ENCODE data around the gene RAPGEF4. TPM values are rescaled to one million over a fixed set of nuclear protein-coding genes. Genes with fewer than 3 reads are reported as not detected.

The RAPGEF4 gene
- total RNA-seq, 1 experiment from 2014 or later = not detected

- Mint-ChIP-seq H3K9me3 (ENCODE audit: unreplicated experiment) (no peaks in the 10 kb centered on the region), H3K4me1 (ENCODE audit: insufficient read depth, unreplicated experiment) (peaks cover 17% of the 10 kb centered on the region), H3K4me3 (ENCODE audit: unreplicated experiment) (no peak overlapping the region), H3K27ac (ENCODE audit: low read depth, unreplicated experiment) (no peak overlapping the region), H3K36me3 (ENCODE audit: insufficient read depth, unreplicated experiment) (no peaks in the 10 kb centered on the region), H3K27me3 (ENCODE audit: insufficient read depth, unreplicated experiment) (no peaks in the 10 kb centered on the region)
- POLR2A ChIA-PET = interaction anchor here (0.9 to 4.3 kb wide), 5 partner anchors 42 to 180 kb away, joined by 3 to 56 read pairs (median 5); no protein-coding TSS in a partner anchor
- no TSS peak for BruUV-seq (replicated peaks)
- no peak for TF ChIP-seq CTCF (IDR thresholded peaks at IDR 0.05; ENCODE audit: unreplicated experiment)
- intact Hi-C loops (cut with micrococcal nuclease) = no loop called here
- CTCF ChIA-PET = interaction anchor here (0.5 to 2.3 kb wide), 13 partner anchors 9 to 419 kb away, joined by 3 to 10 read pairs (median 3); no protein-coding TSS in a partner anchor
- no peak for DNase-seq (ENCODE audit: unreplicated experiment)
Observed at GRCh38 chr2:173030561-173031490, 295.2 kb downstream of the RAPGEF4 start.

GRCh38 chr2:173032032-173032431 lies 296.4 kb downstream of the RAPGEF4 start:
- no TSS peak for BruUV-seq (replicated peaks)
- no peak for DNase-seq (ENCODE audit: unreplicated experiment)
- ChIA-PET CTCF (interaction anchor here (0.6 to 2.3 kb wide), 8 partner anchors 8 to 324 kb away, joined by 3 to 10 read pairs (median 4); no protein-coding TSS in a partner anchor), POLR2A (interaction anchor here (0.7 to 1.5 kb wide), 3 partner anchors 41 to 182 kb away, joined by 3 to 5 read pairs (median 4); no protein-coding TSS in a partner anchor)
- no peaks in the 10 kb centered on the region for H3K27me3 Mint-ChIP-seq (ENCODE audit: insufficient read depth, unreplicated experiment)
- intact Hi-C loops (cut with micrococcal nuclease) = no loop called here
- no peaks in the 10 kb centered on the region for H3K36me3 Mint-ChIP-seq (ENCODE audit: insufficient read depth, unreplicated experiment)
- H3K27ac Mint-ChIP-seq (ENCODE audit: low read depth, unreplicated experiment) = no peak overlapping the region
- no peaks in the 10 kb centered on the region for H3K9me3 Mint-ChIP-seq (ENCODE audit: unreplicated experiment)
- TF ChIP-seq CTCF (IDR thresholded peaks at IDR 0.05; ENCODE audit: unreplicated experiment) = no peak
- no peak overlapping the region for H3K4me3 Mint-ChIP-seq (ENCODE audit: unreplicated experiment)
- H3K4me1 Mint-ChIP-seq (ENCODE audit: insufficient read depth, unreplicated experiment) = peaks cover 17% of the 10 kb centered on the region

DNA sequence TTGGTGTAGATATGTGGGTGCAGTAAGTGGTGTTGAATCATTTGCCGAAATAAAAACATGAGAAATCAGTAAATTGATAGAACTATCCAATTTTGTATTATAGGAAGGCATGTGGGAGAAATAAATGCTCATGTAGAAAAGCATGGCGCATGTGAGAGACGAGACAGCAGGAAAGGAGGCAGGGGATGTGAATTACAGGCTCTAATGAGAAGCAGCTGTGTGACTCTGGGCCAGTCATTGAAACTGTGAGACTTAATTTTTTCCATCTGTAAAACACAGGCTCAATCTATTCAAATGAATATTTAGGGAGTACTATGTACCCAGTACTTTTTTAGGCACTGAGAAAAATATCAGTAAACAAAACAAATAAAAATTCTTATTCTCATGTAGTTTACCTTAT lies 297.4 kb downstream of the RAPGEF4 start:
- peaks cover 10% of the 10 kb centered on the region for H3K4me1 Mint-ChIP-seq (ENCODE audit: insufficient read depth, unreplicated experiment)
- no peak overlapping the region for H3K4me3 Mint-ChIP-seq (ENCODE audit: unreplicated experiment)
- no peaks in the 10 kb centered on the region for H3K9me3 Mint-ChIP-seq (ENCODE audit: unreplicated experiment)
- no peak for TF ChIP-seq CTCF (IDR thresholded peaks at IDR 0.05; ENCODE audit: unreplicated experiment)
- intact Hi-C loops (cut with micrococcal nuclease) = no loop called here
- H3K27me3 Mint-ChIP-seq (ENCODE audit: insufficient read depth, unreplicated experiment) = no peaks in the 10 kb centered on the region
- ChIA-PET CTCF (interaction anchor here (0.6 to 2.0 kb wide), 4 partner anchors 10 to 254 kb away, joined by 3 to 6 read pairs (median 3); no protein-coding TSS in a partner anchor), POLR2A (interaction anchor here (1.9 kb wide), 1 partner anchor 16 kb away, joined by 5 read pairs; no protein-coding TSS in a partner anchor)
- no peak overlapping the region for H3K27ac Mint-ChIP-seq (ENCODE audit: low read depth, unreplicated experiment)
- no TSS peak for BruUV-seq (replicated peaks)
- DNase-seq (ENCODE audit: unreplicated experiment) = no peak
- no peaks in the 10 kb centered on the region for H3K36me3 Mint-ChIP-seq (ENCODE audit: insufficient read depth, unreplicated experiment)

GRCh38 chr2:173034143-173034542 lies 298.5 kb downstream of the RAPGEF4 start:
- H3K9me3 Mint-ChIP-seq (ENCODE audit: unreplicated experiment) = no peaks in the 10 kb centered on the region
- POLR2A ChIA-PET = interaction anchor here (0.7 to 1.9 kb wide), 2 partner anchors 15 to 44 kb away, joined by 3 to 5 read pairs; no protein-coding TSS in a partner anchor
- no TSS peak for BruUV-seq (replicated peaks)
- H3K27ac Mint-ChIP-seq (ENCODE audit: low read depth, unreplicated experiment) = peak overlapping the region; percentile 22
- H3K36me3 Mint-ChIP-seq (ENCODE audit: insufficient read depth, unreplicated experiment) = no peaks in the 10 kb centered on the region
- H3K4me1 Mint-ChIP-seq (ENCODE audit: insufficient read depth, unreplicated experiment) = peaks cover 10% of the 10 kb centered on the region
- CTCF ChIA-PET = interaction anchor here (0.6 to 0.7 kb wide), 2 partner anchors 102 to 389 kb away, joined by 3 to 4 read pairs; no protein-coding TSS in a partner anchor
- no peak for TF ChIP-seq CTCF (IDR thresholded peaks at IDR 0.05; ENCODE audit: unreplicated experiment)
- no peak overlapping the region for H3K4me3 Mint-ChIP-seq (ENCODE audit: unreplicated experiment)
- DNase-seq (ENCODE audit: unreplicated experiment) = no peak
- H3K27me3 Mint-ChIP-seq (ENCODE audit: insufficient read depth, unreplicated experiment) = no peaks in the 10 kb centered on the region
- intact Hi-C loops (cut with micrococcal nuclease) = no loop called here

Measured in MCF 10A (cell line).